Measurements from ENCODE around the gene RAD9A.

RAD9A gene

DNA sequence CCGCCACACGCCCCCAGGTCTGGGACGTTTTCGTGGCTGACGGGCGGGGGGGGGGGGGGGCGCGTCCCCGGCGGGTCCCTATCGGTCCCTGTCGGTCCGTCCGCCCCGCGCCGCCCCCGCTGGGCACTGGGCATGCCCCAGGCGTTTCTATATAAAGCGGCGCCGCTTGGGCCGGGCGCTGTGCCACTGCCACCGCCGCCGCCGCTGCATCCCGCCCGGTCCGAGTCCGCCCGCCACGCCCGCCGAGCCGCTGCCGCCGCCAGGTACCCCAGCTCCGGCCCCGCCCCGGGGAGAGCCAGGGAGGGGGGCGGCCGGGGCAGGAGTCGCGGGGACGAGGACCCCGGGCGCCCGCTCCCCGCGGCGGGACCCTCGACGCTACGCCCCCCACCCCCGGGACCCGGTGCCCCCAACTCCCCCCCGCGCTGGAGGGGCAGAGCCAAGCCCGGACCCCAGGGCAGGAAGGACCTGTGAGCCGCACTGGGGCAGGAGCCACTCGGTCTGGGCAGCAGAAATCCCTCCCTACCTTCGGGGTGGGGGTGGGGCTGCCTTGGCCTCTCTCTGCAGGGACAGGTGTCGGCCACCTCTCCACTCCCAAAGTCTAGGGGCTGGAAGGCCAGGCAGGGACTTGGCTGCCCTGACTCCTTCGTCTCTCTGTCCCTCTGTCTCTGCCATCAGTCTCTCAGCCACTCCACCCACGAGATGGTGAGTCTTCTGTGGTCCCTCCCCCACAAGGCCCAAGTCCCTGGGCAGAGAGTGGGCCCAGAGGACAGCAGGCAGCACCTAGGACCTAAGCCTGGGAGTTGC is 23.9 kb downstream of the RAD9A start, which contains the start of gene CARNS1:
CARNS1 (plus strand) TSS at position 178 of the 804 bp plus-strand sequence; CDS start at position 700, 522 bp downstream.
- ATAC-seq (replicated peaks; ENCODE audit: extremely low read depth, poor library complexity, severe bottlenecking), result no peak
- Mint-ChIP-seq H3K9me3 (no peaks in the 10 kb centered on the region), H3K27me3 (no peaks in the 10 kb centered on the region), H3K4me3 (peak within 1 kb of the TSS; percentile 80), H3K36me3 (ENCODE audit: insufficient read depth) (peaks cover 3% of the 10 kb centered on the region), H3K27ac (ENCODE audit: low read depth) (peak within 1 kb of the TSS; percentile 85), H3K4me1 (peaks cover 71% of the 10 kb centered on the region)
- DNase-seq (ENCODE audit: low spot score in 2 of 2), result no peak

DNA sequence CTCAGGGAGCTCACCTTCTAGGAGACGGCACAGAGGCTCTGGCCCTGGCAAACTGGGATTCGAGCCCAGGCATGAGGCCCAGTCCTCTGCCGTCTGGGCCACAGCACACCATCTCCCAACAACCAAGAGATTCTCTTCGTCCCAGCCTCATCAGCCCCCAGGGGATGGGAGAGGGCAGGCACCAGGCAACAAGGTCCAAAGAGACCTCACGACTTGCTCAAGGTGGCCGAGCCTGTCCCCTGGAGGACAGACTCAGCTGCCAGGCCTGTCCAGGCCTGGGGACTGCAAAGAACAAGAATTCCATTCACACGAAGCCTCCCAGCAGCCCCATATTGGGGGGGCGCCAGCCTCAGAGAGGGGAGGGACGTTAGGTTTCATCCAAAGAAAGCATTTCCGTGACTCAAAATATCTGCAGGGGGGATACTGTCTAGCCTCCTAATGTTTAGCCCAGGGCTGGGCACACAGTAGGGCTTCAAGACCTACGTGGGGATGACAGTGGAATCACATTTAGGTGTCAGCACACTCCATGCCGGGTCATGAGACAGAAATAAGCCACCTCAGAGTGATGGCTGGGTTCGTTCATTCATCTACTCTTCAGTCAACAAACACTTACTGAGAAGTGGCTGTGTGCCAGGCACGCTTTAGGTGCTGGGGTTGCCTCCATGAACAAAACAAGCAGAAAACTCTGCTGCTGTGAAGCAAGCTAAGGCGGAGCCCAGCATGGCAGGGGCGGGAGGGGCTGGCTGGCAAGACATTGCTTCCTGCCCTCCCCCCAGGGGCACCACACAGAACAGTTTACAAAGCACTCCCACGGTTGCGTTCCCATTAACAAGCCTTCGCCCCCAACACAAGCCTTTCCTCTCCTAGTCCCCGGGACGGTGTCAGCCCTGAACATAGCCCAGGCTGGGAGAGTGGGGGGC is 24.9 kb downstream of the RAD9A start:
- H3K27ac Mint-ChIP-seq (ENCODE audit: low read depth), result peak overlapping the region; percentile 85
- H3K27me3 Mint-ChIP-seq, result no peaks in the 10 kb centered on the region
- peak; percentile 65 for ATAC-seq (replicated peaks; ENCODE audit: extremely low read depth, poor library complexity, severe bottlenecking)
- peaks cover 67% of the 10 kb centered on the region for H3K4me1 Mint-ChIP-seq
- no peaks in the 10 kb centered on the region for H3K9me3 Mint-ChIP-seq
- peak; percentile 60 to 79 for DNase-seq (ENCODE audit: low spot score in 2 of 2)
- peak overlapping the region; percentile 80 for H3K4me3 Mint-ChIP-seq
- H3K36me3 Mint-ChIP-seq (ENCODE audit: insufficient read depth), result peaks cover 3% of the 10 kb centered on the region

GRCh38 chr11:67417425-67417824 is 25.6 kb downstream of the RAD9A start:
- H3K27me3 Mint-ChIP-seq, result no peaks in the 10 kb centered on the region
- H3K27ac Mint-ChIP-seq (ENCODE audit: low read depth), result peak overlapping the region; percentile 85
- no peak for ATAC-seq (replicated peaks; ENCODE audit: extremely low read depth, poor library complexity, severe bottlenecking)
- no peak for DNase-seq (ENCODE audit: low spot score in 2 of 2)
- peaks cover 59% of the 10 kb centered on the region for H3K4me1 Mint-ChIP-seq
- H3K9me3 Mint-ChIP-seq, result no peaks in the 10 kb centered on the region
- peaks cover 3% of the 10 kb centered on the region for H3K36me3 Mint-ChIP-seq (ENCODE audit: insufficient read depth)
- peak overlapping the region; percentile 80 for H3K4me3 Mint-ChIP-seq

- ATAC-seq (replicated peaks; ENCODE audit: extremely low read depth, poor library complexity, severe bottlenecking), result no peak
- H3K27me3 Mint-ChIP-seq, result no peaks in the 10 kb centered on the region
- H3K36me3 Mint-ChIP-seq (ENCODE audit: insufficient read depth), result peaks cover 3% of the 10 kb centered on the region
- peak overlapping the region; percentile 80 for H3K4me3 Mint-ChIP-seq
- no peak for DNase-seq (ENCODE audit: low spot score in 2 of 2)
- peaks cover 54% of the 10 kb centered on the region for H3K4me1 Mint-ChIP-seq
- H3K9me3 Mint-ChIP-seq, result no peaks in the 10 kb centered on the region
- peak overlapping the region; percentile 69 for H3K27ac Mint-ChIP-seq (ENCODE audit: low read depth)
Measured at GRCh38 chr11:67418476-67419281, 26.9 kb downstream of the RAD9A start.

DNA sequence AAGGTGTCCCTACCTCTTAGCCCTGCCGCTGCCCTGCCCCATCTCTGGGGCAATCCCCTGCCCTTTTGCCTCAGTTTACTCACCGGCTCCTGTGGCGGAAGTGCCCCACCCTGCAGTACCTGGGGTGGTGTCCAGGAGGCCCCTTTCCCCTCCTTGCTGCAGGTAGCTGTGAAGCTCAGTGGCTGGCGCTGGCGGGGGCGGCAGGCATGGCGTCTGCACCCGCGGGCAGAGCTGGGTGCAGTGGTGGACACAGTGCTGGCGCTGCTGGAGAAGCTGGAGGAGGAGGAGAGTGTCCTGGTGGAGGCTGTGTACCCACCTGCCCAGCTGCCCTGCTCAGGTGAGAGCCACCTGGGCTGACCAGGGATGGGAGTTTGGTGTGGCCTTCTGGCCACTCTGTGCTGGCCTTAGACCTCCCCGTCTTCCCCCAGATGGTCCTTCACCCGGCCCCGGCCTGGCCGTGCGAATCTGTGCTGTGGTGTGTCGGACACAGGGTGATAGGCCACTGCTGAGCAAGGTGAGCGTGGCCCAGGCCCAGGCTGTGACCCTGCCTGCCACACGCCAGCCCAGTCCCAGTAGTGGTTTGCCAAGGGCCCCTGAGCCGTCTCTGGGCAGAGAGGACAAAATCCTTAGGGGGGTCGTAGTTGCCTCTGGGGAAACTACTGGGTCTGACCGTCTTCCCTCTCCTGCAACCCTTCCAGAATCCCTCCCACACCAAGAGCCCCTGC is 27.7 kb downstream of the RAD9A start:
- H3K36me3 Mint-ChIP-seq (ENCODE audit: insufficient read depth), result peaks cover 3% of the 10 kb centered on the region
- H3K9me3 Mint-ChIP-seq, result no peaks in the 10 kb centered on the region
- peaks cover 55% of the 10 kb centered on the region for H3K4me1 Mint-ChIP-seq
- H3K27ac Mint-ChIP-seq (ENCODE audit: low read depth), result peak overlapping the region; percentile 69
- DNase-seq (ENCODE audit: low spot score in 2 of 2), result no peak
- no peaks in the 10 kb centered on the region for H3K27me3 Mint-ChIP-seq
- ATAC-seq (replicated peaks; ENCODE audit: extremely low read depth, poor library complexity, severe bottlenecking), result no peak
- H3K4me3 Mint-ChIP-seq, result peak overlapping the region; percentile 80

DNA sequence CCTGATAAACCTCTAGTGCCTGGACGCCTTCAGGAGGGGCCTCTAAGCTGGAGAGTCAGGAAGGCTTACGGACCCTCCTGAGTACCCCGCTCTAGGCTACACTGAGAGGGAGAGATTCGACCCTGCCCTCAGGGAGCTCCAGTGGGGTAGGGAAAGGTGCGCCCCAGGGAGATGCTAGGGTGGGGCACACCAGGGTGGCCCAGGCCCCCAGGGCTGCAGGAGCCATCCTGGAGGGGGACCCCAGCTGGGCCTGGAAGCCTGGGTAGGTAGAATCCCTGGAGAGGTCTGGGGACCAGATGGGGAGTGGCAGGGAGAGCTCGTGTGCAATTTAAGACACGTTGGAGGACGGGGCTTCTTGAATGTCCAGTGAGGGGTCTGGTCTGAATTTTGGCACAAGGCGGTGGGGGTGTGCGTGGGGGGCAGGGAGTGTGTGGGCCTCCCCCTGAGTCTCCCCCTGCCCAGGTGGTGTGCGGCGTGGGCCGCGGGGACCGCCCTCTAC is 28.4 kb downstream of the RAD9A start:
- H3K4me3 Mint-ChIP-seq, result peak overlapping the region; percentile 80
- H3K4me1 Mint-ChIP-seq, result peaks cover 61% of the 10 kb centered on the region
- H3K9me3 Mint-ChIP-seq, result no peaks in the 10 kb centered on the region
- H3K36me3 Mint-ChIP-seq (ENCODE audit: insufficient read depth), result peaks cover under 1% of the 10 kb centered on the region
- ATAC-seq (replicated peaks; ENCODE audit: extremely low read depth, poor library complexity, severe bottlenecking), result no peak
- H3K27me3 Mint-ChIP-seq, result no peaks in the 10 kb centered on the region
- DNase-seq (ENCODE audit: low spot score in 2 of 2), result no peak
- peak overlapping the region; percentile 86 for H3K27ac Mint-ChIP-seq (ENCODE audit: low read depth)

GRCh38 chr11:67420646-67421429 is 29.1 kb downstream of the RAD9A start:
- Mint-ChIP-seq H3K9me3 (no peaks in the 10 kb centered on the region), H3K4me1 (peaks cover 61% of the 10 kb centered on the region)

DNA sequence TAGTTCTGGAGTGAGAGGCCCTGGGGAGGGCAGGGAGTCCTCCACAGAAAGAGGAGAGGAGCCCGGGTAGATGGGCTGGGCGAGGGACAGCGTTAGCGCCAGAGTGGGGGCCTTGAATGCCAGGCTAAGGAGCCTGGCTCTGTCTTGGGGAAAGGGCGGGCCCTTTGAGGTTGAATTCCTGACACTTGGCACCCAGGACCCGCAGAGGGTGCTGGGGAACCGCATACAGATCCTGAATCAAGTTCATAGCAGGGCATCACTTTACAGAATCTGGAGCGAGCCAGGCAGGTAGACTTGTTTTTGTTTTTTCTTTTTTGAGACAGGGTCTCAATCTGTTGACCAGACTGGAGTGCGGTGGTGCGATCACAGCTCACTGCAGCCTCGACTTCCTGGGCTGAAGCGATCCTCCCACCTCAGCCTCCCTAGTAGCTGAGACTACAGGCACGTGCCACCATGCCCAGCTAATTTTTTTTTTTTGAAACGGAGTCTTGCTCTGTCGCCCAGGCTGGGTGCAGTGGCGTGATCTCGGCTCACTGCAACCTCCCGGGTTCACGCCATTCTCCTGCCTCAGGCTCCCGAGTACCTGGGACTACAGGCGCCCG is 29.7 kb downstream of the RAD9A start:
- Mint-ChIP-seq H3K4me3 (peak overlapping the region; percentile 80), H3K27me3 (no peaks in the 10 kb centered on the region), H3K27ac (ENCODE audit: low read depth) (peak overlapping the region; percentile 86), H3K4me1 (peaks cover 54% of the 10 kb centered on the region), H3K36me3 (ENCODE audit: insufficient read depth) (peaks cover 2% of the 10 kb centered on the region), H3K9me3 (no peaks in the 10 kb centered on the region)
- DNase-seq (ENCODE audit: low spot score in 2 of 2) (no peak), ATAC-seq (replicated peaks; ENCODE audit: extremely low read depth, poor library complexity, severe bottlenecking) (no peak)

More at GRCh38 chr11:67420646-67421429, 29.1 kb downstream of the RAD9A start:
- no peaks in the 10 kb centered on the region for H3K27me3 Mint-ChIP-seq
- peak overlapping the region; percentile 80 for H3K4me3 Mint-ChIP-seq
- H3K27ac Mint-ChIP-seq (ENCODE audit: low read depth), result peak overlapping the region; percentile 86
- H3K36me3 Mint-ChIP-seq (ENCODE audit: insufficient read depth), result peaks cover 1% of the 10 kb centered on the region
- DNase-seq (ENCODE audit: low spot score in 2 of 2), result peak; percentile 97 to 99
- peak; percentile 77 for ATAC-seq (replicated peaks; ENCODE audit: extremely low read depth, poor library complexity, severe bottlenecking)

DNA sequence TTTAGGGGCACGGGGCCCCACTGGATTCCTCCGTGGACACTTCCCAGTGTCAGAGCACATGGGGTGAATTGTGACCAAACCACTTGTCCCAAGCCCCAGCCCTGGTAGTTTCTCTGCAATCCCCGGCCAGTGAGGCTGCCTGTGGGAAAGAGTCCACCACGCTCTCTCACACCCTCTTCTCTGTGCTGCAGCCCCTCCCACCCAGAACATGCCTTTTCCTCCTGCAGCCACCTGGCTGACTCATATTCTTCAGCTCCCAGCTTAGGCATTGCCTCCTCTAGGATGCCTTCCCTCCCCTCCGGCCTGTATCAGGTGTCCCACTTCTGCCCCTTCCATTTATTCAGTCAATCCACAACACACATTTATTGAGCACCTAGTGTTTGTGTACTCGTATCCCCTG is 31.1 kb downstream of the RAD9A start:
- Mint-ChIP-seq H3K9me3 (no peaks in the 10 kb centered on the region), H3K27me3 (no peaks in the 10 kb centered on the region), H3K4me1 (peaks cover 40% of the 10 kb centered on the region), H3K4me3 (no peak overlapping the region), H3K27ac (ENCODE audit: low read depth) (no peak overlapping the region), H3K36me3 (ENCODE audit: insufficient read depth) (peaks cover 3% of the 10 kb centered on the region)
- DNase-seq (ENCODE audit: low spot score in 2 of 2) (no peak), ATAC-seq (replicated peaks; ENCODE audit: extremely low read depth, poor library complexity, severe bottlenecking) (no peak)

DNA sequence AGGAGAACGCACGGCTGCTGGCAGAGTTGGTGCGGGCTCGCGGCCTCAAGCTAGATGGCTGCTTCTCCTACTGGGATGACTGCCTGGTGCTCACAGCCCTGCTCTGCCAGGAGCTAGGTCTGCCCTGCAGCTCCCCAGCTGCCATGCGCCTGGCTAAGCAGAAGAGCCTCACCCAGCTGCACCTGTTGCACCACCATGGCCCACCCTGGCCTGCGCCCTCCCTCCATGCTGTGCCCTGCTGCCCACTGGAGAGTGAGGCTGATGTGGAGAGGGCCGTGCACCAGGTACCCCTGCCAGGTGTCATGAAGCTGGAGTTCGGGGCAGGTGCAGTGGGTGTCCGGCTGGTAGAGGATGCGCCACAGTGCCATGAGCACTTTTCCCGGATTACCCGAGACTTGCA is 31.7 kb downstream of the RAD9A start:
- Mint-ChIP-seq H3K36me3 (ENCODE audit: insufficient read depth) (peaks cover 7% of the 10 kb centered on the region), H3K4me3 (no peak overlapping the region), H3K9me3 (no peaks in the 10 kb centered on the region), H3K27me3 (no peaks in the 10 kb centered on the region), H3K4me1 (peaks cover 36% of the 10 kb centered on the region), H3K27ac (ENCODE audit: low read depth) (no peak overlapping the region)
- ATAC-seq (replicated peaks; ENCODE audit: extremely low read depth, poor library complexity, severe bottlenecking) (no peak), DNase-seq (ENCODE audit: low spot score in 2 of 2) (no peak)
